Measurements from ENCODE around the gene GREB1L. TPM values are rescaled to one million over a fixed set of nuclear protein-coding genes. Genes with fewer than 3 reads are reported as not detected.

The GREB1L gene
- total RNA-seq, 2 experiments from 2014 or later = not detected

- no peaks in the 10 kb centered on the region for H3K36me3 Mint-ChIP-seq (ENCODE audit: low read depth)
- POLR2A ChIA-PET = no interaction called here
- CTCF ChIA-PET = no interaction called here
- TF ChIP-seq CTCF (IDR thresholded peaks at IDR 0.05) = no peak
- ATAC-seq (ENCODE audit: poor library complexity) = no peak
- no peak overlapping the region for H3K27ac Mint-ChIP-seq
- peaks cover 22% of the 10 kb centered on the region for H3K27me3 Mint-ChIP-seq
- no peak overlapping the region for H3K4me3 ChIP-seq (ENCODE audit: low read length)
- H3K9me3 ChIP-seq (ENCODE audit: control insufficient read depth in 1 of 2, insufficient read depth in 1 of 2, low read length in 2 of 2) = no peaks in the 10 kb centered on the region
- H3K4me3 Mint-ChIP-seq = no peak overlapping the region
- no peaks in the 10 kb centered on the region for H3K4me1 ChIP-seq (ENCODE audit: insufficient read depth, low read length)
- no peak for DNase-seq
- H3K36me3 ChIP-seq (ENCODE audit: insufficient read depth, low read length) = no peaks in the 10 kb centered on the region
- intact Hi-C loops (cut with DNase I, micrococcal nuclease) = no loop called here
- no peaks in the 10 kb centered on the region for H3K9me3 Mint-ChIP-seq
- peaks cover 0 to 5% of the 10 kb centered on the region in 2 experiments for H3K27me3 ChIP-seq (ENCODE audit: control insufficient read depth in 1 of 2, insufficient read depth in 2 of 2, low read length in 2 of 2)
- H3K27ac ChIP-seq (ENCODE audit: low read depth in 1 of 2, low read length in 2 of 2) = no peak overlapping the region
- H3K4me1 Mint-ChIP-seq (ENCODE audit: low read depth) = no peaks in the 10 kb centered on the region
These were observed 241.0 kb downstream of the GREB1L start for GRCh38 chr18:21483051-21483450.

- H3K4me1 Mint-ChIP-seq (ENCODE audit: low read depth) = no peaks in the 10 kb centered on the region
- no peak overlapping the region for H3K27ac Mint-ChIP-seq
- intact Hi-C loops (cut with DNase I, micrococcal nuclease) = no loop called here
- POLR2A ChIA-PET = interaction anchor here (0.6 kb wide), 1 partner anchor 20 kb away, joined by 4 read pairs; no protein-coding TSS in a partner anchor
- no peaks in the 10 kb centered on the region for H3K36me3 Mint-ChIP-seq (ENCODE audit: low read depth)
- TF ChIP-seq CTCF (IDR thresholded peaks at IDR 0.05) = no peak
- CTCF ChIA-PET = no interaction called here
- H3K4me3 Mint-ChIP-seq = no peak overlapping the region
- Histone ChIP-seq H3K9me3 (ENCODE audit: control insufficient read depth in 1 of 2, insufficient read depth in 1 of 2, low read length in 2 of 2) (no peaks in the 10 kb centered on the region), H3K36me3 (ENCODE audit: insufficient read depth, low read length) (no peaks in the 10 kb centered on the region), H3K4me1 (ENCODE audit: insufficient read depth, low read length) (no peaks in the 10 kb centered on the region), H3K27ac (ENCODE audit: low read depth in 1 of 2, low read length in 2 of 2) (no peak overlapping the region), H3K27me3 (ENCODE audit: control insufficient read depth in 1 of 2, insufficient read depth in 2 of 2, low read length in 2 of 2) (peaks cover 0 to 5% of the 10 kb centered on the region in 2 experiments), H3K4me3 (ENCODE audit: low read length) (no peak overlapping the region)
- no peak for DNase-seq
- H3K9me3 Mint-ChIP-seq = no peaks in the 10 kb centered on the region
- no peak for ATAC-seq (ENCODE audit: poor library complexity)
- peaks cover 22% of the 10 kb centered on the region for H3K27me3 Mint-ChIP-seq
These were observed 243.0 kb downstream of the GREB1L start for GRCh38 chr18:21484851-21485636.

- H3K36me3 ChIP-seq (ENCODE audit: insufficient read depth, low read length) = no peaks in the 10 kb centered on the region
- H3K4me3 Mint-ChIP-seq = no peak overlapping the region
- no peaks in the 10 kb centered on the region for H3K36me3 Mint-ChIP-seq (ENCODE audit: low read depth)
- ATAC-seq (ENCODE audit: poor library complexity) = no peak
- H3K27ac Mint-ChIP-seq = no peak overlapping the region
- peaks cover 0 to 5% of the 10 kb centered on the region in 2 experiments for H3K27me3 ChIP-seq (ENCODE audit: control insufficient read depth in 1 of 2, insufficient read depth in 2 of 2, low read length in 2 of 2)
- peaks cover 12% of the 10 kb centered on the region for H3K27me3 Mint-ChIP-seq
- H3K4me1 ChIP-seq (ENCODE audit: insufficient read depth, low read length) = no peaks in the 10 kb centered on the region
- H3K4me1 Mint-ChIP-seq (ENCODE audit: low read depth) = no peaks in the 10 kb centered on the region
- no peak overlapping the region for H3K27ac ChIP-seq (ENCODE audit: low read depth in 1 of 2, low read length in 2 of 2)
- ChIA-PET CTCF (interaction anchor here (1.2 to 1.5 kb wide), 2 partner anchors 114 to 469 kb away, joined by 3 read pairs; partner anchors contain the start of gene ESCO1), POLR2A (no interaction called here)
- no peak for TF ChIP-seq CTCF (IDR thresholded peaks at IDR 0.05)
- H3K9me3 ChIP-seq (ENCODE audit: control insufficient read depth in 1 of 2, insufficient read depth in 1 of 2, low read length in 2 of 2) = no peaks in the 10 kb centered on the region
- intact Hi-C loops (cut with DNase I, micrococcal nuclease) = no loop called here
- no peak overlapping the region for H3K4me3 ChIP-seq (ENCODE audit: low read length)
- DNase-seq = no peak
- H3K9me3 Mint-ChIP-seq = no peaks in the 10 kb centered on the region
These were observed 244.9 kb downstream of the GREB1L start for GRCh38 chr18:21486905-21487437.
